Activated T-cell treated with anti-CD3 and anti-CD28 coated beads for 1 hour (primary cell): ENCODE data around the gene CYP11A1.
"Not testable (repeated sequence)": the region's sequence is repeated elsewhere in the genome, so short reads cannot be mapped to it uniquely, and the experiment has no call there.

Experiments used
- DNase-seq: peaks from one replicate; pipeline ENCODE4 v3.0.0-alpha.2; 2020; ENCODE audit warnings: low read depth

CYP11A1 gene

DNA sequence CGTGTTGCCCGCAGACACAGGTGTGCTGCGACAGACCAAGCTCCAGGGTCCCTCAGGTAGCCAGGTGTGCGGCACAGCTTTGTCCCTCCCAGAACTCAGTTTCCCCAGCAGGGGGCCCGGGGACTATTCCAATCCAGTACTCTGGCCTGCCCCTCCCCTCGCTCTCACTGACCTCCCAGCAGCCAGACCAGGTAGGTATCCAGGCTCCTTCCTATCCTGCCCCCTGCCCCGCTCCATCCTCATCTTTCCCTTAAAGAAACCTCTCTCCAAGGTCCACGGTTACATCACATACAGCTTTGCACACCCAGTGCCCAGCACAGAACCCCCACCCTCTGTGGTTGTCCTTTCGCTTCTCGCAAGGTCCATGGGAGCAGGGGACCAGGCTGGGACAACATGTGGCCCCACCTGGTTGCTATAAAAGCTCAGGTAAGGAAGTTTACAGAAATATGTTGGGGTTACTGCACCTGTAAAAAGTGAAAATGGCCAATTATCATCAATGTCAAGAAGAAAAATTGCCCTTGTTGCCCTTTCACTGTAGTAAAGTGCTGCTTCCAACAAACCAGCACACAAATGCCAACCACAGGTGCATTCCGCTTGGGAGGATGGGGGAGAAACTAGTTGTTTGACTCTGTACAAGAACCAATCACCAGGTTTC is 7.3 kb upstream of the CYP11A1 start:
- no peak for DNase-seq

DNA sequence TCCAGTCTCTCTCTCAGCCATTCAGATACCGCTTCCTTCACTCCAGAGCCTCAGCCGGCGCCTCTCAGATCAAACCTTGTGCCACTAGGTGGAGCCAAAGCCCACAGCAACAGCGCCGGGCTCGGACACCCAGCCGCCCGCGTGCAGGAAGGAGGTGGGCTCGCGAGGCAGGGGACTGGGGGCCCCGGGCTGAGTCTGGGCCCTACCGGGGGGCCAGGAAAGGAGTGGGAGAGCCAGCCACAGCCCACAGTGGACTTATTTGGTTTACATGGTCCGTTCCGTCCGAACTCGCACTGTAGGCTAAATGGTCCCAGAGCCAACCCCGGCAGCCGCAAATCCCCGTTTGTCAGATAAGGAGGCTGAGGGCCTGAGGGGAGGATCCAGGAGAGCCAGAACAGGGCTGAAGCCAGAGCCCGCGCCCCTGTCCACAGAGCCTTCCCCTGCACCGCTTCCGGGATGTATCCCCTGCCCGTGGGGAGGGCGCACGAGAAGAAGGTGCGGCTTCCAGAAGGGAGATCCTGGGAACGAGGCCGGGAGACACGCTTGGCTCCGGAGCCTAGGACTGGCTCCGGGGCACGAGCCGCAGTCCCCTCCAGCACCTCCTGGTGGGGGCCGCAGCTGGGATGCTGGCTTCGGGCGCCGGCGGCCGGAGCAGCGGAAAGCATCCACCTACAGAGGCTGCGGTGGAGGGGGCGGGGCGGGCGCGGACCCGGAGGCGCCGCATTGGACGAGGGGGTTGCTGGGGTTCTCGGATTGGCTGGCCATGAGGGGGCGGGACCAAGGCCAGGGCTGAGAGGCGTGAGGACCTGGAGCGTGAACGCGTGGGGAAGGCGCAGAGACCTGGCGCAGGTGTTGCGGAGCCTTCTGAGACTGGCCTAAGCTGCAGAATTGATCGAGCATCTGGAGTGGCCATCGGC is 6.5 kb upstream of the CYP11A1 start:
- peak; percentile 94 for DNase-seq

DNA sequence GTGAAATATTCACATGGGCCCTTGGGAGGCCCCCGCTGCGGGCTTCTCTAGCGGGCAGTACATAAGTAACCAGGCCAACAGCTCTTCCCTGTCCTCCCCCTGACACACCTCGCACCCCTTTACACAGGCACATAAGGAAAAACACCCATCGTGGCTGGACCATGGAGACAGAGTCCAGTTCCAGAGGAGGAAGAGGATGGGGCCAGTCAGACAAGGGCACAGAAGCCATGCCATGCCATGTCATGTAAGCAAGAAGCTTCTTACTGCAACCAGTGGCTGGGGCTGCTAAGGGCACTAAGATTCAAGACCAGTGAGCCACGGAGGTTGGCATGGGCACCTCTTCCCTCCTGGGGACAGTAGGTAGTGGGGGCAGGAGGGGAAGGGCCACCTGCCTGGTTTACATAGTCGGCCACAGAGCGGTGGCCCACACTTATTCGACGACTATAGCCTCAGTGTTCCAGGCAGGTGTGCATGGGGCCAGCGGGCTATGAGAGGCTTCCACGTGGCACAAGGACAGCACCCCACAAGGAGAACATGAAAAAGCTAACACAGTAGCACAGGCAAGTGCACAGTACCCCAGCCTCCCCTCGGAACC is 5.7 kb upstream of the CYP11A1 start:
- DNase-seq: no peak

DNA sequence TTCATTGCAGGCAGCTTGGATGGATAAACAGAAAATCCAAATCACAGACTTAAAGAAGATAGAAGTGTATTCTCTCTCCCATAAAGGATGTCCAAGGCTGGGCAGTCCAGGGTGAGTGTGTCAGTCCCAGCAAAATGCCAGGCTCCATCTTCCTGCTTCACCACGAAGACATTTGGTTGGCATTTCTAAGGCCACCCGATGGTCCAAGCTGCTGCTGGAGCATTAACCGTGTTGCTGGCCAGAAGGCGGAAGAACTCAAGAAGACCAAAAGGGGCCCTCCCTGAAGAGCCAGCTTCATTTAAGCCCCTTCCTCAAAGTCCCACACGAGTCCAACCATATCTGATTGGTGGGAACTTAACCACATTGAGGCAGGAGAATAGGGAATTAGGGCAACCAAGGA is 3.0 kb upstream of the CYP11A1 start:
- no peak for DNase-seq

DNA sequence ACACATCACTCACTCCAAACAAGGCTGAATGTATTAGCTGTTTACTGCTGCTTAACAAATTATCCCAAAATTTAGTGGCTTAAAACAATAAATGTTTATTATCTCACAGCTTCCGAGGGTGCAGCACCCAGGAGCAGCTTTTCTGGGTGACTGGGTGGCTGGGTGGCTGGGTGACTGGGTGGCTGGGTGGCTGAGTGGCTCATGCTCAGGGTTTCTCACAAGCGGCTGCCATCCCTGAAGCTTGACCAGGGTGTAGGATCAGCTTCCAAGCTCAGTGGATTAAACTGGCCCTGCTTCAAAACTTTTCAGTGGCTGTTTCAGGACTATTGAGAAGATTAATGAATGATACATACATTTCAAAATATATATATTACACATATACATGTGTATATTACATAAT is 2.3 kb upstream of the CYP11A1 start:
- no peak for DNase-seq

DNA sequence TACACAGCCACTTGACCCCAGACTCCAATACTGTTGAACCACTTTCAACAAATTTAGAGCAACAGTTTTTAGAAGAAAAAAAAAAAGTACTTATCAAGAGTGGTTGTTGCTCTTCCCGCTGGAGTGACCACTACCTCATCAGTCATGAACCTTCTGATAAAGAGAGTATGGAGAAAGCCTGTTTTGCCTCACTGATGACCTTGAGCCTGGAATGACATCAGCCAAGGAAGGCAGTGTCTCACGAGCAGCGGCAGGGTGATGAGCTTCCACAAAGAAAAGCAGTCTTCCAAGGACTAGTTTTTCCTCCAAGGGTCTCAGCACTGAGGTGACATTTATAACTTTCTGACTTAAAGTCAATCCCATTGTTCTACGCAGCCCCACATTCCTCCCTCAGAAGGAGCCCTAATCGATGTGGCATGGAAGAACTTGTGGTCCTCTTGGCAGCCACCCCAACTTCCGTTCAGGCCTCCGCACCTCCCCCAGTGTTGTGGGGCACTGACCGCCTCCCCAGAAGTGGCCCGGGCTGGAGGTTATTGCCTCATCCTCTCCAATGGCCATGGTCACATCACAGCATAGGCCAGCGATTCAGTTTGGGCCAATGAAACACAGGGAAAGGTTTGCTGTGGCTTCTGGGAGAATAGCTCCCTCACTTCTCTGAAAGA is 1.8 kb upstream of the CYP11A1 start:
- no peak for DNase-seq

DNA sequence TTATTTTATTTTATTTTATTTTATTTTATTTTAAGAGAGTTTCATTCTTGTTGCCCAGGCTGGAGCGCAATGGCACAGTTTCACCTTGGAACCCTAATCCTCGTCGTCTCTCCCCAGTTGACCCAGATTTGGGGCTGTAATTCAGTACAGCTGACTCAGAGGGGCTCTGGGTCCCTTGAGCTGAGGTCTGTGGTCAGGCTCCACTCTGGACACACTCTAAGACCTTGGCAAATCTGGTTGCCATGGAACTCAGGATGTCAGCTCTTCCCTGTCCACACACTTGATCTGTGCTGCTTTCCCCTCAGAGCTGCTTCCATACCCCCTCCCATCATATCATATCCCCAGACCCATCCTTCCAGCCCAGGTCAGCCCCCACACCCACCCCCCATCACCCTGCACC is 675 bp upstream of the CYP11A1 start:
- DNase-seq: no peak

DNA sequence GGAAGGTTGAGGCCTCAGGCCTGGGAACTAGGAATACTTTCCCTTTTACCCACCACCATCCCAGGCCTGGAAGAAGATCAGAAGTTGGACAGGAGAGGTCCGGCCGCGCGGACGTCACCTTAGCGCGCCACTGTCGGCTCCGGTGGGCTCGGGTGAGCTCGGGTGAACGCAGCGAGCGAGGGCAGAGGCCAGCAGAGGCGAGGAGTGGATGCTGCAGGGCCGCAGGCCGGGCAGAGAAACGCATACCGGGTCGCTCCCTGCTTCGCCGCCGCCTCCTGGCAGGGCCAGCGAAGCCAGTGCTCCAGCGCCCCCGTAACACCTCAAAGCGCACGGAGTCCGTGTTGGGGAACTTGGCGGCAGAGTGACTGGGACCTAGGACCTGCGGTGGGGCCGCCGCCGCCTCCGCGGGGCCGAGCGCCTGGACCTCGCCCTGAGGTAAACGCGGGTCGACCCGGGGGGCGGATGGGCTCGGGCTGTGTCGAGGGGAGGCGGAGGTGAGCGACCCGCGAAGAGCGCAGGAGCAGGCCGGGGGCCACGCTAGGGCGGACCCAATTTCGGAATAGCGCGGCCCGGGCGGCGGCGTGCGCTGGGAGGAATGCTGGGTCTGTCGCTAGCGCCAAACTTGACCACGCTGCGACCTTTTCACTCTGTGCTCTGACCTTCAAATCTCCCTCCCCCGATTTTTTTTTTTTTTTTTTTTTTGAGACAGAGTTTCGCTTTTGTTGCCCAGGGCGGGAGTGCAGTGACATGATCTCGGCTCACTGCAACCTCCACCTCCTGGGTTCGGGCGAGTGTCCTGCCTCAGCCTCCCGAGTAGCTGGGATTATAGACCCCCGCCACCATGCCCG is 1.6 kb downstream of the CYP11A1 start:
- no peak for DNase-seq

DNA sequence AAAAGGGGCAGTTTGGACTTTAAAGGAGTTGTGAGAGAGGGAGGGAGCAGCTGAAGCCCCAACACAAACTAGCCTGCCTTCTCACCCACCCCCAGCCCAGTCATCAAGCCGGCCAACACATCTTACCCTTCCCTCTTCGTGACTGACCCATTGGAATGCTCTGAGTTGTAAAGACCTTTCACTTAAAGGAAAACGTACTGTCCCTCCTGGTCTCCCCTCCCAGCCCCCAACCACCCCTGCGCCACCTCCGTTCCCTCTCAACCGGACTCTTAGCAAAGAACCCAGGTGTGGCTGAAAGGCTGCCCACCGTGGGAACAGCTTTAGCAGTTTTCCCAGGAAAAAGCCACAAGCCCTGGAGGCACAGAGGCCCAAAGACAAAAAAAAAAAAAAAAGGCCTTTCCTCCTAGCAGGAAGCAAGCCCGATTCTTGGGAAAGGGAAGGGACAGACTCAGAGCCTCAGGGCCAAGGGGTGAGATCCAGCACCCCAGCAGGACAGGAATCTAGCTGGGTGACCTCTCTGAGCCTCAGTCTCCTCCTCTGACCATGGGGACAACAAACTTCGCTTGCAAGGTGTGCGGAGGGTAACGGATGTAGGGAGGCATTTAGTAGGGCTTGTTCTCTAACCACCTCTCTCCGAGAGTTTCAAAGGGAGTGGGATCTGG is 2.4 kb downstream of the CYP11A1 start:
- no peak for DNase-seq

DNA sequence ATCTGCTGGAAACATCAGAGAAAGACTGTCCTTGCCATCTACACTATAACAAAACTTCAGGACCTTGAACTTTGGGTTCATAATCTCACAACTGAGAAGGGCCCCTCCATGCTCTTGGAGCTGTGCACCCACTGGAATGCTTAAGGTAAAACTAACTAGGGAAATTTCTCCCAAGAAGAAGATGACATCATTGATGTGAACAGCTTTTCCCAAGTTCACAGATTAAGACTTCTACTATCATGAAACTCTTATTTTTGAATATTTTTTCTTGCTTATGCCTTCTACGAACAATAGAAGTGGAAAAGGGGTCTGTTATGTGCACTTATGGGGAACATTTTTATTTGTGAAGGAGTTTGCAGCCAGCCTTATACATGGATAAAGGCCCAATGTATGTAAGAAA is 5.0 kb downstream of the CYP11A1 start:
- DNase-seq: no peak

DNA sequence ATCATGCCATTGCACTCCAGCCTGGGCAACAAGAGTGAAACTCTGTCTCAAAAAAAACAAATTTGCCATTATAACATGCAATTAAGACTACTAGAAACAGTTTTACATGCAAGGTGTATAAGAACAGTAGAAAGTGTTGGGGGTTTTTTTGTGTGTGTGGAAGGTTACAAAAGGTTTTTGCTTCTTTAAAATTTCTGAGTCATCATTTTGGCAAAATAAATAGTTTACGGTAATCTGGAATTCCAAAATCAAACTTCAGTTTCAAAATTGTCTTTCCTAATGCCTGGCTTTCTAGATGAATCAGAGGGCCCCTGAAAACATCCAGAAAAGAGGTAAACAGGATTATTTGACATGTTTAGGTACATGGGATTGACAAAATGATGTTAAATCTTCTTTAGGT is 6.6 kb downstream of the CYP11A1 start:
- DNase-seq: not testable (repeated sequence)

DNA sequence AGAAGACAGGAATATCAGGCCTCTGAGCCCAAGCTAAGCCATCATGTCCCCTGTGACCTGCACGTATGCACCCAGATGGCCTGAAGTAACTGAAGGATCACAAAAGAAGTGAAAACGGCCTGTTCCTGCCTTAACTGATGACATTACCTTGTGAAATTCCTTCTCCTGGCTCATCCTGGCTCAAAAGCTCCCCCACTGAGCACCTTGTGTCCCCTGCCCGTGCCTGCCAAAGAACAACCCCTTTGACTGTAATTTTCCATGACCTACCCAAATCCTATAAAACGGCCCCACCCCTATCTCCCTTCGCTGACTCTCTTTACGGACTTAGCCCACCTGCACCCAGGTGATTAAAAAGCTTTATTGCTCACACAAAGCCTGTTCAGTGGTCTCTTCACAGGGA is 8.1 kb downstream of the CYP11A1 start:
- DNase-seq: not testable (repeated sequence)

DNA sequence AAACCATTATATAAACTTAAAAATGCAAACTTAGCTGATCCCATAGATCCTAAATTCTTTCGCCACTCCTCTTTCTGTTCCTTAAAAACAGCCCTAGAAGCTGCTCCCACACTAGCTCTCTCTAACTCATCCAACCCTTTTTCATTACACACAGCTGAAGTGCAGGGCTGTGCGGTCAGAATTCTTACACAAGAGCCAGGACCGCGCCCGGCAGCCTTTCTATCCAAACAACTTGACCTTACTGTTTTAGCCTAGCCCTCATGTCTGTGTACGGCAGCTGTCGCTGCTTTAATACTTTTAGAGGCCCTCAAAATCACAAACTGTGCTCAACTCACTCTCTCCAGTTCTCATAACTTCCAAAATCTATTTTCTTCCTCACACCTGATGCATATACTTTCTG is 9.9 kb downstream of the CYP11A1 start:
- DNase-seq: not testable (repeated sequence)

DNA sequence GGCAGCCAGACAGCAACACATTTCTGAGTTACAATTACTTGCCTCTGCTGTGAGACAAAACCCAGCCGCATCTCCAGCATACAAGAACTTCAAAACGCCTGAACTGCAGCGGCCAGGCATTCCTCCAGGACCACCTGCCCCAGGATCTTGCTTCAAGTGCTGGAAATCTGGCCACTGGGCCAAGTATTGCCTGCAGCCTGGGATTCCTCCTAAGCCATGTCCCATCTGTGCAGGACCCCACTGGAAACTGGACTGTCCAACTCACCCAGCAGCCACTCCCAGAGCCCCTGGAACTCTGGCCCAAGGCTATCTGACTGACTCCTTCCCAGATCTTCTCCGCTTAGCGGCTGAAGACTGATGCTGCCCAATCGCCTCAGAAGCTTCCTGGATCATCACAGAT is 11.4 kb downstream of the CYP11A1 start:
- DNase-seq: not testable (repeated sequence)

DNA sequence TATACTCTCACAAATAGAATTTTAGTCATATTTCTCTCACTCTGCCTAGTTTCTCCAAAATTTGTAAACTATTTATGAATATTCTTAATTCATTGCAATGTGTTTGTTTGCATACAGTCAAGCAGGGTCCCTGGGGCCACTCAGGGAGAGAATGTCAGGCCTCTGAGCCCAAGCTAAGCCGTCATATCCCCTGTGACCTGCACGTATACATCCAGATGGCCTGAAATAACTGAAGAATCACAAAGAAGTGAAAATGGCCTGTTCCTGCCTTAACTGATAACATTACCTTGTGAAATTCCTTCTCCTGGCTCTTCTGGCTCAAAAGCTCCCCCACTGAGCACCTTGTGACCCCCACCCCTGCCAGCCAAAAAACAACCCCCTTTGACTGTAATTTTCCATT is 13.5 kb downstream of the CYP11A1 start:
- DNase-seq: not testable (repeated sequence)

DNA sequence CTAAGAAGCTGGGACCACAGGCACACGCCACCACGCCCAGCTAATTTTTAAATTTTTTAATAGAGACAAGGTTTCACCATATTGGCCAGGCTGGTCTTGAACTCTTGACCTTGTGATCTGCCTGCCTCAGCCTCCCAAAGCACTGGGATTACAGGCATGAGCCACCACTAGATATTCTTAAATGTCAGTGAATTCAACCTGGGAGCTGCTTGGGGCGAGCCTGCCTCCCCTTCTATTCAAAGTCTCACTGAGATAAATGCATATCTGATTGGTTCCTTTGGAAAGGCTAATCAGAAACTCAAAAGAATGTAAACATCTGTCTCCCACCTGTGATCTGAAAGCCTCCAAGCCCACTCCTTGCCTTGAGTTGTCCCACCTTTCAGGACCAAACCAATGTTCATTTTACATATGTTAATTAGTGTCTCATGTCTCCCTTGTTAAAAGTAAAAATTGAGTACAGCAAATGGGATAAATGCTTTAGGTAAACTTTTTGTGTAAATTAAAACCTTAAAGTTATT is 15.0 kb downstream of the CYP11A1 start:
- DNase-seq: no peak

DNA sequence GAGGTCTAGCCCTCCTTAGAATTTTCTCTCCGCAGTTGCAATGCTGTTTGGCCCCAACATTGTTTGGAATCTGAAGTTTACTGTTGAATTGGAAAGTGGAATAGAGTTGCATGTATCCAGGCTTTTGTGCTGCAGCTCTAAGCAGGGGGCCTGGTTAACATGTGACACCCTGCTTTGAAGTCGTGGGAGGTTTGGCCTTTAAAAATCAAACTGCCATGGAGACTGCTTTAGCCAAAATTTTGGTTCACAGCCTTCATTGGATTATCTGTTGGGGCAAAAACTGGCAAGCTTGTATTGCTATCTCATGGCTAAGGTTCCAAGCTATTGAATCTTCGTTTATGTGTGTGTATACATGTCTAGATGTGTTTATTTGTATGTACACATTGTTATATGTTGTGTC is 15.8 kb downstream of the CYP11A1 start:
- no peak for DNase-seq

DNA sequence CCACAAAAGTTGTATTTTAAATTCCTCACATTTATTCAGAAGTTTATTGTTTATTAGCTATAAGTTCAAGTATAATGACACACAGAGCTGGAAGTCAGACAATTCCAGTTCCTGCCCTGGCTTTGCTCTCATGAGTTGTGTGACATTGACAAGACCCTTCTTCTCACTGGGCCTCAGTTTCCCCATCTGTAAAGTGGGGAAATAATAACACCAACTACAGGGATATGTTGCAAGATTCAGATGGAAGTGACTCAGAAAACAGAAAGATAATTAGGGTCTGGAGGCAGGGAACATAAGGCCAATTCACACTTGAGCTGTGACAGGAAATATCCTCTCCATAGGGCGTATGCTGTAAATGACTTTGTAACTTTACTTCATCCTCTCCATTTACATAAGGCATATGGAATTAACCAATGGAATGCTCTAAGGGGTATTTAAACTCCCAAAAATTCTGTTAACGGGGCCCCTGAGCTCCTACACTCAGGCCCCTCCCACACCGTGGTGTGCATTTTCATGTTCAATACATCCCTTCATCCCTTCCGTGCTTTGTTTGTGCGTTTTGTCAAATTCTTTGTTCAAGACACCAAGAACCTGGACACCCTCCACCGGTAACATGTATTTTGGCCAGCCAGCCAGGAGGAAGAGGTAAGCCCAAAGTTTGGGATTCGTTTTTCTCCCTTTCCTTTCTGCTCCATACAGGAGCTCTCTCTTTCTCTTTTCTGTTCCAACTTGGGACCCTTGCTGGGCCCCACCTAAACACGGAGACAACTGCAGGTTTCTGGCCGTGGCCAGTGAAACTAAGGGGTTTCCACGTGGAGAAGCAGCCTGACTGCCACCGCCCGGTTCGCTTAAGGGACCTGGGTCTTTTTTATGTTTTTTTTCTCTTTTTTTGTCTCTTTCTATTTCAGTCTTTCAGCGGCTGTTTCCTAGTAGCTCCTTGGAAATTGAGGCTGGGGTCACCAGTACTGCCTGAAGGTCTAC is 16.9 kb downstream of the CYP11A1 start:
- no peak for DNase-seq

DNA sequence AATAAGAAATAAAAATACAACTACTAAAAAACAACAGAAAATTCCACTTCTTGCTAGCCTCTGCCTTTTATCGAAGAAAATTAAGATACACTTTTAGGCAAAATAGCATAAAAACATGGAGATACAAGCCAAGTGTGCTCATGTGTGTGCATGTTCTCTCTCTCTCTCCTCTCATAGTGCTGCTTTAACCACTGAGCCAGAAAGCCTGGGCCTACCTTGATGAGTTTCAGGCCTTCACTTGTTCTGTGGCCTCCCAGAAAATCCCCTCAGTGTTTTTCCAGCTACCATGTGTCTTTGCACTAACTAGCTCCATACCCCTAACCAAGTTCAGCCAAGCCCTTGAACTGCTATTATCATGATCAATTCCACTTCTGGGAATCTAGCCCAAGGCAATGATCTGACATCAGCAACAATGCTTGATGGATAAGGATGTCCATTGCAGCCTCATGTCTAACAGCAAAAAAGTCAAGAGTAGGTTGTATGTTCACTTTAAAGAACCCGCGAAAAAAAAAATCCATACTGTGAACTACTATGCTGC is 18.1 kb downstream of the CYP11A1 start:
- DNase-seq: no peak
